Effector memory CD8-positive, alpha-beta T cell (primary cell): ENCODE results near the gene MTCL1.

ENCODE experiments used
- ATAC-seq: fragments of 150-1000 bp; cut with Tn5 transposase; replicated peaks from 2 replicates; pipeline ENCODE4 v1.10.0; 2021; ENCODE audit warnings: mild to moderate bottlenecking, moderate library complexity
- DNase-seq, 3 experiments: peaks; one replicate each; pipeline ENCODE4 v3.0.0; 2021
- H3K27ac Mint-ChIP-seq, 2 donors: one replicate each; pipeline ENCODE4 v1.8.0; 2022; ENCODE audit warnings: mild to moderate bottlenecking in 2 of 2, mixed read lengths in 2 of 2, moderate library complexity in 2 of 2
- H3K27me3 Mint-ChIP-seq, 2 donors: one replicate each; pipeline ENCODE4 v1.8.0; 2022; ENCODE audit warnings: mixed read lengths in 2 of 2
- H3K36me3 Mint-ChIP-seq: one replicate; pipeline ENCODE4 v1.8.0; 2022; ENCODE audit warnings: mild to moderate bottlenecking, moderate library complexity, mixed read lengths; ENCODE audit not compliant: insufficient read depth
- H3K4me1 Mint-ChIP-seq, 2 donors: one replicate each; pipeline ENCODE4 v1.8.0; 2022; ENCODE audit warnings: low read depth in 2 of 2, mixed read lengths in 2 of 2
- H3K4me3 Mint-ChIP-seq, 2 donors: one replicate each; pipeline ENCODE4 v1.8.0; 2022; ENCODE audit warnings: mild to moderate bottlenecking in 2 of 2, mixed read lengths in 2 of 2, moderate library complexity in 2 of 2
- H3K9me3 Mint-ChIP-seq, 2 donors: one replicate each; pipeline ENCODE4 v1.8.0; 2022; ENCODE audit warnings: mixed read lengths in 2 of 2

MTCL1 gene

DNA sequence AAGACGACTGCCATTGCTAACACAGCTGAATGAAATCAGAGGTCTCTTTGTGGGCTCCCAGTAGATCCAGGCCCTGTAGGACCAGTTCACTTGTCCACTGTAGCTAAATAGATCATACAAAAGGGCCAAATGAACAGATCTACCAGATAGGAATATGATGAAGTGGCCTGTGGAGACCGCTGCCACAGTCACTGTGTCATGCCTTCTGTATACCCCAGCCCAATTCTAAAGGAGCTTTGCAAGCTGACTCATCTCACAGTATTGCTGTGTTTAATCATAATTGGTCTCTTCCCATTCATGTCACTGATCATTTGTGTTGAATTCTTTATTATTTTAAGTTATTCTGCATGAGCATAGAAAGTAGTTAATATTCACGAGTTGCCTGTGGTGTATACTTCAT is 125.8 kb downstream of the MTCL1 start:
- Mint-ChIP-seq H3K27me3 (peaks cover 25 to 33% of the 10 kb centered on the region in 2 donors), H3K9me3 (no peaks in the 10 kb centered on the region), H3K4me1 (no peaks in the 10 kb centered on the region), H3K27ac (no peak overlapping the region), H3K36me3 (peaks cover 3% of the 10 kb centered on the region), H3K4me3 (no peak overlapping the region)
- ATAC-seq, result no peak
- no peak for DNase-seq

DNA sequence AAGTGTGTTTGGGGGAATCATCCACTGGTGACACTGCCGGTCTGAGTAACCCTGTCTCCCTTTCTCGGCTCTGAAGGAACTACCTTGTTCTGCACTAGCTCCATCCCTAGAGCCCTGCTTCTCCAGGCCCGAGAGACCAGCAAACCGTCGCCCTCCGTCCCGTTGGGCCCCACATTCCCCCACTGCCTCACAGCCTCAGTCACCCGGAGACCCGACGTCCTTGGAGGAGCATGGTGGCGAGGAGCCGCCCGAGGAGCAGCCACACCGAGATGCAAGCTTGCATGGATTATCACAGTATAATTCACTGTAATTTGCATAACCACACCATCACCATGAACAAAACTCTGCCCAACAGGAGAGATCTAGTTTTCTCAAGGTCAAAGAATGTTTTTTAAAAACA is 126.2 kb downstream of the MTCL1 start:
- peaks cover 3% of the 10 kb centered on the region for H3K36me3 Mint-ChIP-seq
- ATAC-seq (no peak), DNase-seq (no peak)
- H3K27me3 Mint-ChIP-seq, result peaks cover 24 to 34% of the 10 kb centered on the region in 2 donors
- no peaks in the 10 kb centered on the region for H3K4me1 Mint-ChIP-seq
- H3K4me3 Mint-ChIP-seq, result no peak overlapping the region
- H3K27ac Mint-ChIP-seq, result no peak overlapping the region
- no peaks in the 10 kb centered on the region for H3K9me3 Mint-ChIP-seq

DNA sequence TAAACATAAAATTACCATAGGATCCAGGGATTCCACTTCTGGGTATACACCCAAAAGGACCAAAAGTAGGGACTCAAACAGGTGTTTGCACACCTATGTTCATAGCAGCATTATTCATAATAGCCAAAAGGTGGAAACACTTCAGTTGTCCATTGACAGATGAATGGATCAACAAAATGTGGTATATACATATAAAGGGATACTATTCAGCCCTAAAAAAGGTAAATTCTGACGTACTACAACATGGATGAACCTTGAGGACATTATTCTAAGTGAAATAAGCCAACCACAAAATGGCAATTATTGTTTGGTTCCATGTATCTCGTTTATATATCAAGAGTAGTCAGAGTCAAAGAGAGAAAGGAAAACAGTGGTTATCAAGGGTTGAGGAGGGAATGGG is 128.1 kb downstream of the MTCL1 start:
- no peak for DNase-seq
- H3K4me3 Mint-ChIP-seq, result no peak overlapping the region

DNA sequence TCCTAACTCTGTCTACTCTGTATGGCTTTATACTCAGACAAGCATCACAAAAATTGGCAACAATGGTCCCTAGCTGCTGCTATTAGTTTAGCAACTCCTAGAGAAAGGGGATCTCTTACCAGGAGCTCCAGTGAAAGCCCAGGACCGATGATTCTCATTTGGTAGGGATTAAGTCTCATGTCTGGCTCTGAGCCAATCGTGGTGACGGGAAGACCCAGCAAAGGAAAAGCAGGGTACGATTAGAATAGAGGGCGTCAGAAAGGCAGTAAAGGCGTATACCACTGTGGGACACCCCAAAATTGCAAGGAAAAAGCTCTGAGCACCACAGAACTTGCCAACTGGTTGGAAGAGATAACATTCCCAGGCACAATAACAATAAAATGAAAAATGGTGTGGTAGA is 129.5 kb downstream of the MTCL1 start:
- Mint-ChIP-seq H3K27ac (no peak overlapping the region), H3K27me3 (peaks cover 29 to 43% of the 10 kb centered on the region in 2 donors), H3K4me1 (no peaks in the 10 kb centered on the region), H3K4me3 (no peak overlapping the region), H3K9me3 (peaks cover 0 to 4% of the 10 kb centered on the region in 2 donors), H3K36me3 (peaks cover 3% of the 10 kb centered on the region)
- no peak for ATAC-seq
- DNase-seq, result no peak

More for the DNA sequence above, 128.1 kb downstream of the MTCL1 start:
- ATAC-seq, result no peak
- Mint-ChIP-seq H3K27me3 (peaks cover 28 to 39% of the 10 kb centered on the region in 2 donors), H3K4me1 (no peaks in the 10 kb centered on the region), H3K9me3 (peaks cover 0 to 4% of the 10 kb centered on the region in 2 donors), H3K36me3 (peaks cover 3% of the 10 kb centered on the region), H3K27ac (no peak overlapping the region)

DNA sequence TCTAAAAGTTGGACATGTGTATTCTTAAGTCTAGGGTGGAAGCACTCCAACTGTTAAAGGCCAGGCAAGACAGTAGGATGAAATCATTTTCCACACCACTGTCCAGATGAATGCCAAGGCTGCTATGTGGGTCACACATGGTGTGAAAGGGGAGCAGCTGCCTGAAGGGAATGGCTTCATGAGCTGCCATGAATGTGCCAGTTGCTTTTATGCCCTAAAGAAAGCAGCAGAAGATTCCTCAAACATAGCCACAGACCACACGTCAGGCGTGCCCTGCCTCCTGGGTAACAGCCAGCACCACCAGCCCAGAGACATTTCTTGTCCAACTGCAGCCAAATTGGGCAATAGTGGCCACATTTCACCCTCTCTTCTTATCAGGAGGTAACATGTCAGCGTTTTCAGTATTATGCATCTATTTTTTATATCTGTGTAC is 130.2 kb downstream of the MTCL1 start:
- Mint-ChIP-seq H3K9me3 (peaks cover 0 to 4% of the 10 kb centered on the region in 2 donors), H3K4me3 (no peak overlapping the region), H3K4me1 (no peaks in the 10 kb centered on the region), H3K36me3 (peaks cover 3% of the 10 kb centered on the region), H3K27ac (no peak overlapping the region), H3K27me3 (peaks cover 29 to 37% of the 10 kb centered on the region in 2 donors)
- ATAC-seq (no peak), DNase-seq (no peak)

DNA sequence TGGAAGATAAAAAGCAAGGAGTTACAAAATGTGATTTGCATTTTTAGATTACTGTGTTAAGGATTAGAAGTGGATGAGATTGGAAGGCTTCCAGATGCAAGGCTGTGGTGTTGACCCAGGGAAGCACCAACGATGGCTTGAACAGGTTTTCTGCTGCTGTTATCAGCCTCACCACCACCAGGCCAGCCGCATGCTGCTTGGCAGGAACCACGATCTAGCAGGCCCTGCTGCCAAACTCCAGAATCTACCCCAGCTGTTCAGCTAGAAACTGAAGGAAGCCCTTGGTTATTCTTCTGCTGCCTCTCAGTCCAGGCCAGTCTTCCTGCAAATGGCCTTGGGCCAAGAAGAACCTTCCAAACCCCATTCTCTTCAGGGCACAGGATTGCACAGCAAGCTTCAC is 133.9 kb downstream of the MTCL1 start:
- H3K27me3 Mint-ChIP-seq, result peaks cover 33 to 53% of the 10 kb centered on the region in 2 donors
- ATAC-seq, result no peak
- no peak overlapping the region for H3K4me3 Mint-ChIP-seq
- H3K36me3 Mint-ChIP-seq, result peaks cover 3% of the 10 kb centered on the region
- H3K4me1 Mint-ChIP-seq, result no peaks in the 10 kb centered on the region
- peaks cover 0 to 4% of the 10 kb centered on the region in 2 donors for H3K9me3 Mint-ChIP-seq
- no peak overlapping the region for H3K27ac Mint-ChIP-seq
- DNase-seq, result no peak

DNA sequence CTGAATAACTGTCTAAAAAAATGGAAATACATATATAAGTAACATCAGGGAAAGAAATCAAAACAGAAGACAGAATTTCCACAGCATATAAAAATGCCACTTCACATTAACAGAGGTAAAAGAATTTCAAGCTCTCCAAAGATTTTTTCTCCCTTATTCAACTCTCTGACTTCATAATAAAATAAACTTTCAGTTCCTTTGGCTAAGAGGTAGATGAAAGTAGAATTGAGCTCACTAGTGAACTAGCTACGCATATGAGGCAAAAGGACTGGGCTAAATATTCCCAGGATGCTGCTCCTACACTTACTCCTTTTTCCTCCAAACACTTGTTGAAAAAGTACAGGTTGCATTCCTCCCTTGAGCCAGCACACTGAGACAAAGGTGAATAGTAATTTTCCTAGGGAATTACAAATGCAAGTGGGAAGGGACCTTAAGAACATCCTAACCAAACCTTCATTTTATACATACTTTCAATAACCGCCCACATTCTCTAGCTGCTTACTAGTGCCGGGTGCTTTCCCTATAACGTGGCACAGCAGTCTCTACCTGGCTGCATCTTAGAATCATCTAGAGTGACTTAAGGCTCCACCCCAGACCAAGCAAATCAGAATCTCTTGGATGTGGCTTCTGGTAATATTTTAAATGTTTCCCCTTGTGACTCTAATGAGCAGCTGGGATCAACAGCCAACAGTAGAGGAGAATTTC is 136.6 kb downstream of the MTCL1 start:
- DNase-seq (no peak), ATAC-seq (no peak)
- peaks cover 27 to 49% of the 10 kb centered on the region in 2 donors for H3K27me3 Mint-ChIP-seq
- H3K27ac Mint-ChIP-seq, result no peak overlapping the region
- peaks cover 0 to 4% of the 10 kb centered on the region in 2 donors for H3K9me3 Mint-ChIP-seq
- no peaks in the 10 kb centered on the region for H3K36me3 Mint-ChIP-seq
- no peak overlapping the region for H3K4me3 Mint-ChIP-seq
- no peaks in the 10 kb centered on the region for H3K4me1 Mint-ChIP-seq

DNA sequence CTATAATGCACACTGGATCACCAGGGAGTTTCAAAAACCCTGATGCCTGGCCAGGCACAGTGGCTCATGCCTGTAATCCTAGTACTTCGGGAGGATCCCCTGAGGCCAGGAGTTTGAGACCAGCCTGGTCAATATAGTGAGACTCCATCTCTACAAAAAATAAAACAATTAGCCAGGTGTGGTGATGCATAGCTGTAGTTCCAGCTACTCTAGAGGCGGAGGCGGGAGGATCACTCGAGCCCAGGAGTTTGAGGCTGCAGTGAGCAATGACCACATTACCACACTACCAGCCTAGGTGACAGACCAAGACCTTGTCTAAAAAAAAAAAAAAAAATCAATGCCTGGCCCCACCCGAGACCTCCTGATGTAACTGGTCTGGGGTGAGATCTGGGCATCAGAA is 137.2 kb downstream of the MTCL1 start:
- no peak for DNase-seq
- Mint-ChIP-seq H3K9me3 (no peaks in the 10 kb centered on the region), H3K36me3 (no peaks in the 10 kb centered on the region), H3K27ac (no peak overlapping the region), H3K4me3 (no peak overlapping the region), H3K27me3 (peaks cover 21 to 44% of the 10 kb centered on the region in 2 donors), H3K4me1 (no peaks in the 10 kb centered on the region)
- no peak for ATAC-seq

DNA sequence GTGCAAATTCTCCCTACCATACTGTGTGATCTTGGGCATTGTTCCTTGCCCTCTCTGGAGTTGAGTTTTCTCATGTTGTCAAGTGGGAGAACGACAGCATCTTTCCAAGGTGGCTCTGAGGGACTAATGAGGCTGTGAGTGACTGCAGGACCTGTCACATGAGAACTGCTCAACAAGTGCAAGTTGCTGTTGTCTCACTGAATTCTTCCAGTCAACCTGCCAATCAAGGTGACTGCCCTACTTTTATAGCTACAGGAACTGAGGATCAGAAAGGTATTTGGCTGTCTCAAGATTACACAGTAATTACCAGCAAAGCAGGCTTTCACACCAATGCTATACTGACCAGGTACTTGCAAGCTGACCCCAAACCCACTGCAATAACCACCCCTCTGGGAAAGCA is 137.6 kb downstream of the MTCL1 start:
- H3K9me3 Mint-ChIP-seq, result no peaks in the 10 kb centered on the region
- H3K27me3 Mint-ChIP-seq, result peaks cover 22 to 44% of the 10 kb centered on the region in 2 donors
- no peak overlapping the region for H3K4me3 Mint-ChIP-seq
- ATAC-seq, result no peak
- no peak for DNase-seq
- H3K27ac Mint-ChIP-seq, result no peak overlapping the region
- H3K4me1 Mint-ChIP-seq, result no peaks in the 10 kb centered on the region
- no peaks in the 10 kb centered on the region for H3K36me3 Mint-ChIP-seq

DNA sequence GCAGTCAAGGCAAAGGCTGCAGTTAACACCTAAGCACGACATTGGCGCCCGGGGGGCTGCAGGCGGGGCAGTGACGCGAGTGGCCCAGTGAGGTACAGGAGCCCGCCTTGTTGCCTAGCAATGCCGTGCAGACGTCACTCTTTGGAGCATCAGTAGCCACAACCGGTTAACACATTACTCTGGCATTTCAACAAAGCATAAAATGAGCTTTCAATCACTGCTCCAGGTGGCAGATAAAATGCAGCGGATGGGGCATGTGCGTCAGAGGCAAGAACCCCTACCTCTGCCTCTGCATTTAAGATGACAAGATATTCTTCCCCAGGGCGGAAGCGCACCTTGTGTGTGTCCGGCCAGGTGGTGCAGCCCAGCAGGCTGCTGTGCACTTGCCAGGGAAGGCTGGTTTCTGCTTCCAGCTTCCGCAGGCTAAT is 139.4 kb downstream of the MTCL1 start:
- no peak for ATAC-seq
- Mint-ChIP-seq H3K36me3 (peaks cover 1% of the 10 kb centered on the region), H3K9me3 (no peaks in the 10 kb centered on the region), H3K27ac (no peak overlapping the region), H3K4me3 (no peak overlapping the region), H3K27me3 (peaks cover 27 to 33% of the 10 kb centered on the region in 2 donors), H3K4me1 (no peaks in the 10 kb centered on the region)
- DNase-seq, result no peak

DNA sequence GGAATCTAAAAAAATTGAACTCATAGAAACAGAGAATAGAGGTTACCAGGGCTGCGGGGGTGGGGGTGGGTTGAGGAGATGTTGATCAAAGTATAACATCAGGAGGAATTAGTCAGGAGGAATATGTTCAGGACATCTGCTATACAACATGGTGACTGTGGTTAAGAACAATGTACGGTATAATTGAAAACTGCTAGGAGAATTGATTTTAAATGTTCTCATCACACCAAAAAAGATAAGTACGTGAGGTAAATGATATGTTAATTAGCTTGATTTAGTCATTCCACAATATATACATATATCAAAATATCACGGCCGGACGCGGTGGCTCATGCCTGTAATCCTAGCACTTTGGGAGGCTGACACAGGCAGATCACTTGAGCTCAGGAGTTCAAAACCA is 140.2 kb downstream of the MTCL1 start:
- Mint-ChIP-seq H3K36me3 (peaks cover 2% of the 10 kb centered on the region), H3K27me3 (peaks cover 27 to 33% of the 10 kb centered on the region in 2 donors), H3K9me3 (no peaks in the 10 kb centered on the region), H3K4me3 (no peak overlapping the region), H3K4me1 (no peaks in the 10 kb centered on the region), H3K27ac (no peak overlapping the region)
- DNase-seq (no peak), ATAC-seq (no peak)

DNA sequence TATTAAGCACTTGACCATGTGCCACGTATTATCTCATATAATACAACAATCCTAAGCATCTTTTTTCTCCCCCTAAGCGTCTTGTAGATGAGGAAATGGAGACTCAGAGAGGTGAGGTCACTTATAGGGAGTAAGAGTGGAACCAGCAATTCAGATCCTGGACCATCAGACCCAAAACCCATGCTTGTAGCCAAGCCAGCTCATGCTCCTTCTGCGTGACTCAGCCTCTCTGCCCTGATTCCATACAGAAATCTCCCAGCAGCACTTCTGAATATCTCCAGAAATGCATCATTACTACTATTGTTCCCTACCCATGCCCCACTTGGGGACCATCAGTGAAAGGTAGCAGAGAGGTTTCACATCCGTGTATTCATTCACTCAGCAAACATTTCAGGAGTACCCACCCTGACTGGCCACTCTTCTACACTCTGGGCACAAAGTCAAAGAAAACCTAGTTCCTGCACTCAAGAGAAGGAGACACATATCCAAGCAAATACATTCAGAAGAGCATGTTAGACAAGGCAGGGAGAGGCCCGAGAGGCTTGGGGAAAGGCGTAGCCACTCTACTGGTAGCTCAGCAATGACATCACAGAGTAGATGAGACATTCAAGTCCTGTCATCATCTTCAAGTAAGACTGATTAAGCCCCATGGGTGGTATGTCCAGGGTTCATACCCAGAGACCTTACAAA is 141.9 kb downstream of the MTCL1 start:
- no peak overlapping the region for H3K27ac Mint-ChIP-seq
- DNase-seq (no peak), ATAC-seq (no peak)
- H3K36me3 Mint-ChIP-seq, result peaks cover 2% of the 10 kb centered on the region
- H3K27me3 Mint-ChIP-seq, result peaks cover 27 to 34% of the 10 kb centered on the region in 2 donors
- H3K4me3 Mint-ChIP-seq, result no peak overlapping the region
- no peaks in the 10 kb centered on the region for H3K9me3 Mint-ChIP-seq
- no peaks in the 10 kb centered on the region for H3K4me1 Mint-ChIP-seq

DNA sequence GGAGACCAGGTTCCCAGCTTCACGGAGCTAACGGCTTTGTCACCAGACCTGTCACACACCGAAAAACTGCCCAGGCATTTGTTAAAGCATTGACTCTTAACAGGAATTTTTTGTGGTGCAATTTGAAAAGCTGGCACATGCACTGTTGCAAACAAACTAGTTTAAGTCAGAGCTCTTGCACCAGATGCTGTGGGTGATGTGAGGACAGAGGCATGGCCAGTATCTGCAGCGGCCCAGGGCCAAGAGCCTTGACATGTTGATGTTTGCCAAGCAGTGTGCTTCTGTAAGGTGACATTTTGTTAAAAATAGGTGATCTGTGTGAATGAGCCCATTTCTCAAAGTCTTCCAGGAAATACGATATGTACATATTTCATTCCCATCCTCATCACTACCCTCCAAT is 142.5 kb downstream of the MTCL1 start:
- Mint-ChIP-seq H3K4me3 (no peak overlapping the region), H3K27ac (no peak overlapping the region), H3K4me1 (no peaks in the 10 kb centered on the region), H3K36me3 (peaks cover 2% of the 10 kb centered on the region), H3K27me3 (peaks cover 27 to 33% of the 10 kb centered on the region in 2 donors), H3K9me3 (no peaks in the 10 kb centered on the region)
- ATAC-seq (no peak), DNase-seq (no peak)

DNA sequence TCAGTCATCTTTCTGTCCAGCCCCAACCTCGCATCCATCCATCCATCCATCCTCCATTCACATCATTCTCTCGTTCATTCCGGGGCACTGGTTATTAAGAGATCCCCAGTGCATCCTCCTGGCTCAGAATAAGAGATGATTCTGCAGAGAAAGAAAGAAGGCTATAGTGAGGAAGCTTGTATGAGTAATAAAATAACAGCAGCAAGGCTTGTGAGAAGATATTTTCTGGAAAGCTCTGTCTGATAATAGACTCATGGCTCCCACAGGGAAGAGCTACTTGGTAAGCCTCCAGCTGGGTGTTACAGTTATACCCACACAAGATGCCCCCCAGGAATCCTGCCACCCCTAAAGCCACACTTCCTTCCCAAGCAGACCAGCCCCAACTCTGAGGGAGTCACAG is 143.2 kb downstream of the MTCL1 start:
- H3K4me3 Mint-ChIP-seq, result no peak overlapping the region
- H3K27me3 Mint-ChIP-seq, result peaks cover 27 to 32% of the 10 kb centered on the region in 2 donors
- no peak overlapping the region for H3K27ac Mint-ChIP-seq
- no peaks in the 10 kb centered on the region for H3K9me3 Mint-ChIP-seq
- DNase-seq (no peak), ATAC-seq (no peak)
- no peaks in the 10 kb centered on the region for H3K4me1 Mint-ChIP-seq
- H3K36me3 Mint-ChIP-seq, result peaks cover 2% of the 10 kb centered on the region
